Liver (tissue), 9 donors: ENCODE measurements around the gene SLIT1. TPM values are rescaled to one million over a fixed set of nuclear protein-coding genes. Genes with fewer than 3 reads are reported as not detected.

Experiments used
- DNase-seq: peaks from one replicate; pipeline ENCODE4 v3.0.0-alpha.2; 2017; ENCODE audit warnings: low spot score
- H3K27ac ChIP-seq, 2 donors: one replicate each; pipeline ENCODE4 v1.7.0; 2013; ENCODE audit warnings: inconsistent platforms in 2 of 2, low read length in 2 of 2, control low read depth in 1 of 2, low read depth in 1 of 2, mild to moderate bottlenecking in 1 of 2
- H3K27me3 ChIP-seq, 4 donors: one replicate each; pipeline versions ENCODE4 v1.6.1 to v1.7.0; 2013; ENCODE audit warnings: low read length in 3 of 4, inconsistent platforms in 1 of 4, mild to moderate bottlenecking in 1 of 4, moderate library complexity in 1 of 4; ENCODE audit not compliant: control insufficient read depth in 4 of 4, insufficient read depth in 4 of 4
- H3K36me3 ChIP-seq, 4 donors: one replicate each; pipeline versions ENCODE4 v1.6.1 to v1.7.0; 2013; ENCODE audit warnings: low read length in 3 of 4, mild to moderate bottlenecking in 3 of 4, low read depth in 1 of 4, moderate library complexity in 1 of 4; ENCODE audit not compliant: control insufficient read depth in 4 of 4, insufficient read depth in 3 of 4
- H3K4me1 ChIP-seq, 4 donors: one replicate each; pipeline versions ENCODE4 v1.6.1 to v1.7.0; 2013; ENCODE audit warnings: low read length in 3 of 4, mild to moderate bottlenecking in 3 of 4, moderate library complexity in 1 of 4; ENCODE audit not compliant: control insufficient read depth in 4 of 4, insufficient read depth in 4 of 4
- H3K4me3 ChIP-seq, 3 donors: one replicate each; pipeline versions ENCODE4 v1.6.1 to v1.7.0; 2013; ENCODE audit warnings: low read length in 3 of 3, control low read depth in 1 of 3, low read depth in 1 of 3, mild to moderate bottlenecking in 1 of 3
- H3K9ac ChIP-seq, 2 donors: one replicate each; pipeline ENCODE4 v1.7.0; 2013; ENCODE audit warnings: low read length in 2 of 2, mild to moderate bottlenecking in 2 of 2, moderate library complexity in 2 of 2, control low read depth in 1 of 2, low read depth in 1 of 2
- H3K9me3 ChIP-seq, 4 donors: one replicate each; pipeline versions ENCODE4 v1.6.1 to v1.7.0; 2013; ENCODE audit warnings: low read length in 3 of 4; ENCODE audit not compliant: control insufficient read depth in 4 of 4
- FOXA1 ChIP-seq: IDR thresholded peaks from 2 replicates; pipeline ENCODE4 v1.6.1; 2016; ENCODE audit warnings: antibody characterized with exemption
- GABPA ChIP-seq, 2 donors: IDR thresholded peaks in 1 of 2; conservative IDR thresholded peaks in 1 of 2; 2 replicates each; pipeline ENCODE4 v1.6.1; 2016; ENCODE audit warnings: antibody characterized with exemption in 2 of 2, mild to moderate bottlenecking in 1 of 2, moderate library complexity in 1 of 2
- HNF4A ChIP-seq, 2 donors: conservative IDR thresholded peaks; 2 replicates each; pipeline ENCODE4 v1.6.1; 2016; ENCODE audit warnings: antibody characterized with exemption in 2 of 2, mild to moderate bottlenecking in 2 of 2
- HNF4G ChIP-seq: IDR thresholded peaks from 2 replicates; pipeline ENCODE4 v1.6.1; 2016; ENCODE audit warnings: antibody characterized with exemption
- JUND ChIP-seq, 2 donors: IDR thresholded peaks; 2 replicates each; pipeline ENCODE4 v1.6.1; 2016; ENCODE audit warnings: antibody characterized with exemption in 2 of 2
- NR2F2 ChIP-seq: IDR thresholded peaks from 2 replicates; pipeline ENCODE4 v1.6.1; 2016; ENCODE audit warnings: antibody characterized with exemption
- RAD21 ChIP-seq, 2 donors: IDR thresholded peaks; 2 replicates each; pipeline ENCODE4 v1.6.1; 2016; ENCODE audit warnings: antibody characterized with exemption in 2 of 2, mild to moderate bottlenecking in 2 of 2
- RXRA ChIP-seq, 2 donors: IDR thresholded peaks; 2 replicates each; pipeline ENCODE4 v1.6.1; 2017 to 2018; ENCODE audit warnings: antibody characterized with exemption in 2 of 2, mild to moderate bottlenecking in 1 of 2
- TAF1 ChIP-seq: conservative IDR thresholded peaks from 2 replicates; pipeline ENCODE4 v1.6.1; 2016; ENCODE audit warnings: antibody characterized with exemption, mild to moderate bottlenecking
- YY1 ChIP-seq: IDR thresholded peaks from 2 replicates; pipeline ENCODE4 v1.6.1; 2016; ENCODE audit warnings: antibody characterized with exemption, mild to moderate bottlenecking
- WGBS: extraction: QIAGEN DNeasy Blood & Tissue Kit; methylation state at CpG from one replicate; pipeline ENCODE4 v1.1.7; 2013; 5-methylcytosine and 5-hydroxymethylcytosine counted together
- polyA plus RNA-seq, 2 donors: library from polyadenylated mRNA; stranded (reverse) in 1 of 2; unstranded in 1 of 2; fragments of 200-250 nt in 1 of 2; fragments of >200 nt in 1 of 2; fragmentation: Nextera tagmentation in 1 of 2; extraction: Ambion mirVana in 1 of 2; gene quantifications; one replicate each; pipeline versions ENCODE4 v1.2.1 to v1.2.3, GENCODE V29; 2013 to 2015
- total RNA-seq, 2 donors: library from RNA; depleted of rRNA; stranded (reverse); fragments of >200 nt; gene quantifications; one replicate each; pipeline ENCODE4 v1.2.3, GENCODE V29; 2014
- TF ChIP-seq, protein P1 (sequence below): fragments of 150-350 bp; IDR thresholded peaks from 2 replicates; pipeline ENCODE4 v1.5.1; 2017; ENCODE audit warnings: improper control_type of control experiment, low read depth, low read length; ENCODE audit not compliant: missing input control
- donor health status: healthy.
- donor health status: healthy.
- donor health status: healthy.
- donor health status: healthy.
- donor health status: healthy.

The SLIT1 gene
- total and polyA plus RNA-seq, 4 donors: under 0.01 to 0.14 (median 0.06) TPM

DNA sequence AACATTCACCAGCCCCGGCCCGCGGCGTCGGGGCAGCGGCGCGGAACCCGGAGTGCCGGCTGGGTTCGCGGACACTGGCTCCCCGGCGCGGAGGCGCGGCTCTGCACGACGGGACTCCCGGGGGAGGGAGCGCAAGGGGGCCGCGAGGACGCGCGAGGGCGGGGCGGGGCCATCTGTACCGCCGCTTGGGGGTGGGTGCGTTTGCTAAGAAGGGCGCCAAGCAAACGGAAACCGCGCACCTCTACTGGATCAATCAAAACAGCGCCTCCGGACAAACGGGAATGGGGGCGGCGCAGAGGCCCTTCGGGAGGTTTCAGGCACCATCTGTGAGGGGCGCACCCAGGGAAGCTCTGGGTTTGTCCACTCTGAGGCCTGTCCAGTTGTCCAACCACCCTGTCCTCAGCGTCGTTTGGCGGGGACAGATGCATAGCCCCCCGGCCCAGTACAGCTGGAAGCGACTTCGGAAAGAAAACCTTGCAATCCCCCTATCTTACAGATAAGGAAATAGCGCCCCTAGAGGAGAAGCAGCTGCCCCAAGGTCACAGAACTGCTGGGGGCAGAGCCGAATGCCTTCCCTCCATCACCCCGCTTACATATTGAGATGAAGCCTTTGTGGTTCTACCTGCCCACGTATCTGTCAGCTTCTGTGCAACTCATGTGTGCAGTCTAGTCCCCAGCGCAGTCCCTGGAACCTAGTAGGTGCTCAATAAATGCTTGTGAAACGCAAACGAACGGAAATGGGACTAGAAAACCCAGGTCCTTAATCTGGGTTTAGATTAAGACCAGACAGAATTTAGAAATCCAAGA is 10.7 kb upstream of the SLIT1 start:
- no peak overlapping the region for H3K27ac ChIP-seq
- H3K9me3 ChIP-seq: no peaks in the 10 kb centered on the region
- peaks cover 0 to 6% (median 2%) of the 10 kb centered on the region in 4 donors for H3K4me1 ChIP-seq
- no peak for TF ChIP-seq FOXA1
- no peak for TF ChIP-seq YY1
- no peak for TF ChIP-seq RXRA (IDR thresholded peaks at IDR 0.05)
- TF ChIP-seq HNF4A (conservative IDR thresholded peaks at IDR 0.05): no peak
- peak; percentile 5 to 25 for TF ChIP-seq RAD21 (IDR thresholded peaks at IDR 0.05)
- TF ChIP-seq, protein P1, sequence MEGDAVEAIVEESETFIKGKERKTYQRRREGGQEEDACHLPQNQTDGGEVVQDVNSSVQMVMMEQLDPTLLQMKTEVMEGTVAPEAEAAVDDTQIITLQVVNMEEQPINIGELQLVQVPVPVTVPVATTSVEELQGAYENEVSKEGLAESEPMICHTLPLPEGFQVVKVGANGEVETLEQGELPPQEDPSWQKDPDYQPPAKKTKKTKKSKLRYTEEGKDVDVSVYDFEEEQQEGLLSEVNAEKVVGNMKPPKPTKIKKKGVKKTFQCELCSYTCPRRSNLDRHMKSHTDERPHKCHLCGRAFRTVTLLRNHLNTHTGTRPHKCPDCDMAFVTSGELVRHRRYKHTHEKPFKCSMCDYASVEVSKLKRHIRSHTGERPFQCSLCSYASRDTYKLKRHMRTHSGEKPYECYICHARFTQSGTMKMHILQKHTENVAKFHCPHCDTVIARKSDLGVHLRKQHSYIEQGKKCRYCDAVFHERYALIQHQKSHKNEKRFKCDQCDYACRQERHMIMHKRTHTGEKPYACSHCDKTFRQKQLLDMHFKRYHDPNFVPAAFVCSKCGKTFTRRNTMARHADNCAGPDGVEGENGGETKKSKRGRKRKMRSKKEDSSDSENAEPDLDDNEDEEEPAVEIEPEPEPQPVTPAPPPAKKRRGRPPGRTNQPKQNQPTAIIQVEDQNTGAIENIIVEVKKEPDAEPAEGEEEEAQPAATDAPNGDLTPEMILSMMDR: peak; percentile 32
- TF ChIP-seq GABPA (IDR thresholded peaks at IDR 0.05 in 1 of 2, conservative IDR thresholded peaks at IDR 0.05 in 1 of 2): no peak
- no peaks in the 10 kb centered on the region for H3K36me3 ChIP-seq
- peak overlapping the region in 1 of 3 donors; percentile 44 for H3K4me3 ChIP-seq
- peak; percentile 46 for DNase-seq
- WGBS: 6% methylated on average over 56 of the region's 56 CpGs
- H3K27me3 ChIP-seq: peaks cover 0 to 6% (median 0%) of the 10 kb centered on the region in 4 donors
- no peak overlapping the region for H3K9ac ChIP-seq

- H3K4me1 ChIP-seq: peaks cover 0 to 6% (median 2%) of the 10 kb centered on the region in 4 donors
- WGBS: 21% methylated on average over 11 of the region's 11 CpGs
- H3K9me3 ChIP-seq: no peaks in the 10 kb centered on the region
- peaks cover 0 to 6% (median 0%) of the 10 kb centered on the region in 4 donors for H3K27me3 ChIP-seq
- peak overlapping the region in 1 of 3 donors; percentile 44 for H3K4me3 ChIP-seq
- TF ChIP-seq RXRA (IDR thresholded peaks at IDR 0.05) (no peak), JUND (IDR thresholded peaks at IDR 0.05) (no peak), FOXA1 (no peak), YY1 (no peak), RAD21 (IDR thresholded peaks at IDR 0.05) (no peak), NR2F2 (no peak), HNF4G (no peak), TAF1 (no peak), HNF4A (conservative IDR thresholded peaks at IDR 0.05) (no peak)
- TF ChIP-seq, protein P1: no peak
- no peak for DNase-seq
- no peak overlapping the region for H3K9ac ChIP-seq
- no peak overlapping the region for H3K27ac ChIP-seq
- H3K36me3 ChIP-seq: no peaks in the 10 kb centered on the region
Measured at GRCh38 chr10:97195706-97196222, 10.0 kb upstream of the SLIT1 start.

DNA sequence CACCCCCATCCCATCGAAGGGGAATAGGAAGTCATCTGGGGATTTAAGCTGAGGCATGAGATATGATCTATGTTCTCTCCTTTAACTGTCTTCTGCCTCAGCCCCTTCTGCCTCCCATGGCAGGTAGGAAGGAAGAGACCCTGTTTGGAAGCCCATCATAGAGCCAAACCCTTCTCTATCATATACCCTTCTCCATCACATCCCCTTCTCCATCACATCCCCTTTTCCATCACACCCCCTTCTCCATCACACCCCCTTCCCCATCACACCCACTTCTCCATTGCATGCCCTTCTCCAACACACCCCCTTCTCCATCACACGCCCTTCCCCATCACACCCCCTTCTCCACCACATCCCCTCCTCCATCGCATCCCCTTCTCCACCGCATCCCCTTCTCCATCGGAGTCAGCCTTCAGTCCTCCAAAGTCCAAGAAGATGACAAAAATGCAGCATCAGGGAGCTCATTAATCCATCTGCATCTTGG is 7.2 kb upstream of the SLIT1 start:
- DNase-seq: no peak
- TF ChIP-seq, protein P1: no peak
- Histone ChIP-seq H3K4me3 (no peak overlapping the region), H3K4me1 (peaks cover 0 to 6% (median 2%) of the 10 kb centered on the region in 4 donors), H3K36me3 (no peaks in the 10 kb centered on the region), H3K27ac (no peak overlapping the region), H3K27me3 (peaks cover 0 to 6% (median 0%) of the 10 kb centered on the region in 4 donors), H3K9me3 (no peaks in the 10 kb centered on the region), H3K9ac (no peak overlapping the region)
- WGBS: 89% methylated on average over 5 of the region's 5 CpGs
